WERI-Rb-1 (cell line): ENCODE data around the gene RUNX2.

ENCODE experiments used
- DNase-seq: peaks from one replicate; pipeline ENCODE4 v3.0.0-alpha.2; 2020
- H3K27ac ChIP-seq: fragments of 250-450 bp; sonication (Bioruptor Pico); 2 replicates; pipeline ENCODE4 v1.5.1; 2020; ENCODE audit warnings: mild to moderate bottlenecking, moderate library complexity
- H3K27me3 ChIP-seq: fragments of 250-450 bp; sonication (Bioruptor Pico); 2 replicates; pipeline ENCODE4 v1.5.1; 2021; ENCODE audit warnings: mild to moderate bottlenecking, low read depth, moderate library complexity; ENCODE audit not compliant: insufficient read depth, severe bottlenecking
- H3K36me3 ChIP-seq: fragments of 250-450 bp; sonication (Bioruptor Pico); 2 replicates; pipeline ENCODE4 v1.5.1; 2020; ENCODE audit warnings: mild to moderate bottlenecking, moderate library complexity
- H3K4me3 ChIP-seq: 2 replicates; pipeline ENCODE4 v1.5.1; 2011; ENCODE audit warnings: low read depth, mild to moderate bottlenecking, control low read depth, low read length
- H3K9me3 ChIP-seq: fragments of 250-450 bp; sonication (Bioruptor Pico); 2 replicates; pipeline ENCODE4 v1.5.1; 2021; ENCODE audit warnings: mild to moderate bottlenecking, moderate library complexity; ENCODE audit not compliant: severe bottlenecking
- TF ChIP-seq, protein P1 (sequence below): IDR thresholded peaks from 2 replicates; pipeline ENCODE4 v1.5.1; 2011; ENCODE audit warnings: low read depth, mild to moderate bottlenecking, control low read depth, inconsistent platforms, low read length

Gene RUNX2

DNA sequence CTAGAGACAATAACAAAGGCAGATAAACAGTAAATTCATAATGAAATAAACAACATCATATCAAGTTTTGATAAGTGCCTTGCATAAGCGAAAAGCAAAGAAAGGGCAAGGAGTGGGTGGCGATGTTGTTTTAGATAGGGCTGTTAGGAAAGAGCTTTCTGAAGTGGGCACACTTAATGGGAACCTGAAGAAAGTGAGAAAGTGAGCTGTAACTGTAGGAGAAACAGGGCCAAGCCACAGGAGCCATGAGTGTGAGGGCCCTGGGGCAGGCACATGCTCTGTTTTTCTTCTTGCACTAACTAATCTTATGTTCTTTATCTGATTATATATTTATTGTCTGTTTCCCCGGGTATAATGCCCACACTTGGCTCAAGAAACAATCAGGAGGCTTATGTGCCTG lies 243.0 kb downstream of the RUNX2 start:
- H3K27ac ChIP-seq, result no peak overlapping the region
- no peaks in the 10 kb centered on the region for H3K27me3 ChIP-seq
- H3K4me3 ChIP-seq, result no peak overlapping the region
- no peak for DNase-seq
- H3K9me3 ChIP-seq, result no peaks in the 10 kb centered on the region
- H3K36me3 ChIP-seq, result no peaks in the 10 kb centered on the region
- TF ChIP-seq, protein P1, sequence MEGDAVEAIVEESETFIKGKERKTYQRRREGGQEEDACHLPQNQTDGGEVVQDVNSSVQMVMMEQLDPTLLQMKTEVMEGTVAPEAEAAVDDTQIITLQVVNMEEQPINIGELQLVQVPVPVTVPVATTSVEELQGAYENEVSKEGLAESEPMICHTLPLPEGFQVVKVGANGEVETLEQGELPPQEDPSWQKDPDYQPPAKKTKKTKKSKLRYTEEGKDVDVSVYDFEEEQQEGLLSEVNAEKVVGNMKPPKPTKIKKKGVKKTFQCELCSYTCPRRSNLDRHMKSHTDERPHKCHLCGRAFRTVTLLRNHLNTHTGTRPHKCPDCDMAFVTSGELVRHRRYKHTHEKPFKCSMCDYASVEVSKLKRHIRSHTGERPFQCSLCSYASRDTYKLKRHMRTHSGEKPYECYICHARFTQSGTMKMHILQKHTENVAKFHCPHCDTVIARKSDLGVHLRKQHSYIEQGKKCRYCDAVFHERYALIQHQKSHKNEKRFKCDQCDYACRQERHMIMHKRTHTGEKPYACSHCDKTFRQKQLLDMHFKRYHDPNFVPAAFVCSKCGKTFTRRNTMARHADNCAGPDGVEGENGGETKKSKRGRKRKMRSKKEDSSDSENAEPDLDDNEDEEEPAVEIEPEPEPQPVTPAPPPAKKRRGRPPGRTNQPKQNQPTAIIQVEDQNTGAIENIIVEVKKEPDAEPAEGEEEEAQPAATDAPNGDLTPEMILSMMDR, result no peak

DNA sequence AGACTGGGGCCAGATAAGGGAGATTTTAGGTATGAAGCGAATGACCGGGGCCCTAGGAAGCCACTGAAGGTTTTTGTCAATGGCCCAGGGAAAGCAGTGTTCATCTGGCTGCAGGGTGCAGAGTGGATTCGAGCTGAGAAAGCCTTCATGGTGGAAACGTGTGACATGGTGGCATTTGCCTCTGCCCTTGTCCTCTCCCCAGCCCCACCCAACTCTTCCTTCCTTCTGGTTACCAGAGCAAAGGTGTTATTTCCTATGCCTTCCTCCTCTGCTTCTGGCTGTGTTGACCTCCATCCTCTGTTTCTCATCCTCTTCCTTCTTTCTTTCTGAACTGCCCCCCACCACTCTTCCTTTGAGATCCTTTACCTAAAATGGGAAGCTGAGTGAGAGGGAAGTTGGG lies 244.7 kb downstream of the RUNX2 start:
- Histone ChIP-seq H3K27me3 (no peaks in the 10 kb centered on the region), H3K27ac (no peak overlapping the region), H3K9me3 (no peaks in the 10 kb centered on the region), H3K36me3 (no peaks in the 10 kb centered on the region), H3K4me3 (no peak overlapping the region)
- TF ChIP-seq, protein P1, result no peak
- no peak for DNase-seq

DNA sequence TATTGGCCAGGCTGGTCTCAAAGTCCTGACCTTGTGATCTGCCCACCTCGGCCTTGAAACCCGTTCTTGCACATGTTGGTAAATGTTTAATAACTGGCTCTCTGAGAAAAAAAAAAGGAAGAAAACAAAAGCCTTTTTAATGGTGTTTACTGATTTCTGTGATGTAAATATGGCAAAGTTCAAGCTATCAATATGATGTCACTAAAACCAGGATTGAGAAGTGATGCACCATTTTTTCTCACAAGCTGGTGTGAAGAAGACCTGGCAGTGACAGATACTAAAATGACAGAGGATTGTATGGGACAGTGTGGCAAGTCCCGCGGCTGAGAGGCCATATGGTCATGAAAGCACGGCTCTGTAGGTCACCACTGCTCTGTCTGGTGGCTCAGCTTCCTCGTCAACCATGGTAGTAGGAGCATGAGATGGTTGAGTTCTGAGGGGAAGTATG lies 245.9 kb downstream of the RUNX2 start:
- TF ChIP-seq, protein P1, result no peak
- no peaks in the 10 kb centered on the region for H3K36me3 ChIP-seq
- no peak overlapping the region for H3K4me3 ChIP-seq
- no peak for DNase-seq
- no peaks in the 10 kb centered on the region for H3K27me3 ChIP-seq
- H3K27ac ChIP-seq, result no peak overlapping the region
- H3K9me3 ChIP-seq, result no peaks in the 10 kb centered on the region

DNA sequence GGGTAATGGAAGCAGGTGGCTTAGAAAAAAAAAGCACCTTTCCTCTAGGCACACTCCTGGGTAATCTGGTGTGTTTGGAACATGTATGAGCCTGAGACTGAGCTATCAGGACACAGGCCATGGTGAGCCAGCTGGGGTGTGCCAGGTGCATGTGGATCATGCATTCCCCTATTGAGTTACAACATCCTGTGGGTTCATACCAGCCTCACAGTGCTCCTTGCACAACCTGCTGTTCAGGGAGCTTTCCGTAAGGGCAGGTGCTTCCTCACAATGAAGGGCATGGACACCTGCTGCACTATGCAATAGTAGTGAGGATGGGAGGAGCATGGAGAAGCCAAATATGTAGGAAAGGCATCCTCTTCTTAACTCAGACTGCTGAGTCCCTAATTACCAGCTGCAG lies 246.8 kb downstream of the RUNX2 start:
- Histone ChIP-seq H3K36me3 (no peaks in the 10 kb centered on the region), H3K9me3 (no peaks in the 10 kb centered on the region), H3K27me3 (no peaks in the 10 kb centered on the region), H3K27ac (no peak overlapping the region), H3K4me3 (no peak overlapping the region)
- TF ChIP-seq, protein P1, result no peak
- no peak for DNase-seq

DNA sequence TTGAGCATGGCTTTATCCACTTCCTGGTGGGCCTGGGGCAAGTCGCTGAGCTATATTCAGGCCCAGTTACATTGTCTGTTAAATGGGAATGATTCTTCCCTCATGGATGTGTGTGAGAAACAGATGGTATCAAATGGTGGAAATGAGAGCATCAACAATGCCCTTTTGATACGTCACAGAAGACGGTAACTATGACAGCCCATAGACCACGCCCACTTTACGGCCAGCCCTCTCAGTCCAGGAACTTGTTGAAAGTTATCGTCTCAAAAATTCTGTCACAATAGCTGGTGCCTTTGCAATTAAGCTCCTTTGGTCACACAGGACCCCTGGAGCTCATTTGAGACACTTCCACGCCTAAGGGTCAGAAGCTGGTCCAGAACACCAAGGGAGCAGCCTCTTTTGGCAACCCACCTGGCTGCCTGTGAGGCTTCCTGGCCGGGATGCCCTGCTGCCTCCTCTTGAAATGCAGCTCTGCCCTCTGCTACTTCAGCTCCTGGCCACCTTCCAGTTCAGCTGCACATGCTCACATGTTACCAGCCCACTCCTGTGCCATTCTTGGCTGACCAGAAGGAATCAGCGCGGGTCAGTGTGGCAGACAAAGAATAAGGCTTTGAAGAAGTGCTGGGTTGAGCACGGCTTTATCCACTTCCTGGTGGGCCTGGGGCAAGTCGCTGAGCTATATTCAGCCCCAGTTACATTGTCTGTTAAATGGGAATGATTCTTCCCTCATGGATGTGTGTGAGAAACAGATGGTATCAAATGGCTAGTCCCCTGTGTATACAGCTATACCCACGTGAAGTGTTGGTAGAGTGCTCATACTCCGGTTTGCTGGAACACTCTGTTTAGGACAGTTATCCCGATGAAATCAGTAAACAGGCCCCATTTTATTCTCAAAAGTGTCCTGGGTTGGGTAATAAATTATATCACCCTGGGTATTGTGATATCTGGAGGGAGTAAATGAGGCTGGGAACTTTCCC lies 248.8 kb downstream of the RUNX2 start:
- H3K4me3 ChIP-seq, result no peak overlapping the region
- no peak for DNase-seq
- no peaks in the 10 kb centered on the region for H3K9me3 ChIP-seq
- no peaks in the 10 kb centered on the region for H3K36me3 ChIP-seq
- TF ChIP-seq, protein P1, result no peak
- H3K27me3 ChIP-seq, result no peaks in the 10 kb centered on the region
- no peak overlapping the region for H3K27ac ChIP-seq
